HG02970 (cell line): ENCODE data around the gene SPATA31C2.
"Not testable (repeated sequence)": the region's sequence is repeated elsewhere in the genome, so short reads cannot be mapped to it uniquely, and the experiment has no call there.

ENCODE experiments used
- ATAC-seq: cut with Tn5 transposase; IDR thresholded peaks from one replicate; pipeline ENCODE4 v1.9.1; 2021; ENCODE audit warnings: mild to moderate bottlenecking, moderate library complexity, moderate number of reproducible peaks; ENCODE audit not compliant: unreplicated experiment, low FRiP score

Gene SPATA31C2

GRCh38 chr9:88138375-88138774 is at the start of gene SPATA31C2:
Gene SPATA31C2 (minus strand): TSS chr9:88138475. CDS start chr9:88138446, 29 bp downstream.
- ATAC-seq = not testable (repeated sequence)

GRCh38 chr9:88187631-88188030 is 49.4 kb upstream of the SPATA31C2 start:
- ATAC-seq = no peak

GRCh38 chr9:88186495-88187110 is 48.3 kb upstream of the SPATA31C2 start:
- ATAC-seq = no peak

- ATAC-seq = no peak
Measured at GRCh38 chr9:88184976-88185375, 46.7 kb upstream of the SPATA31C2 start.

GRCh38 chr9:88183798-88184495 is 45.7 kb upstream of the SPATA31C2 start:
- no peak for ATAC-seq

- no peak for ATAC-seq
Measured at GRCh38 chr9:88182501-88182900, 44.2 kb upstream of the SPATA31C2 start.

GRCh38 chr9:88180081-88180765 is 41.9 kb upstream of the SPATA31C2 start:
- no peak for ATAC-seq

- no peak for ATAC-seq
Measured at GRCh38 chr9:88179062-88179521, 40.8 kb upstream of the SPATA31C2 start.

- ATAC-seq = no peak
Measured at GRCh38 chr9:88178641-88179040, 40.4 kb upstream of the SPATA31C2 start.

GRCh38 chr9:88177371-88177770 is 39.1 kb upstream of the SPATA31C2 start:
- ATAC-seq = no peak

- no peak for ATAC-seq
Measured at GRCh38 chr9:88174324-88174723, 36.0 kb upstream of the SPATA31C2 start.

- ATAC-seq = no peak
Measured at GRCh38 chr9:88173378-88173999, 35.2 kb upstream of the SPATA31C2 start.

- ATAC-seq = no peak
Measured at GRCh38 chr9:88169700-88170099, 31.4 kb upstream of the SPATA31C2 start.

GRCh38 chr9:88168564-88168963 is 30.3 kb upstream of the SPATA31C2 start:
- no peak for ATAC-seq

- ATAC-seq = no peak
Measured at GRCh38 chr9:88166660-88167059, 28.4 kb upstream of the SPATA31C2 start.

GRCh38 chr9:88164850-88165249 is 26.6 kb upstream of the SPATA31C2 start:
- no peak for ATAC-seq

- no peak for ATAC-seq
Measured at GRCh38 chr9:88161144-88161543, 22.9 kb upstream of the SPATA31C2 start.

- no peak for ATAC-seq
Measured at GRCh38 chr9:88143957-88144625, 5.8 kb upstream of the SPATA31C2 start.

GRCh38 chr9:88143179-88143578 is 4.9 kb upstream of the SPATA31C2 start:
- ATAC-seq = no peak

GRCh38 chr9:88133552-88133951 is 4.7 kb downstream of the SPATA31C2 start:
- not testable (repeated sequence) for ATAC-seq
